ENCODE results near the gene NIM1K. TPM values are rescaled to one million over a fixed set of nuclear protein-coding genes. Genes with fewer than 3 reads are reported as not detected.

NIM1K gene
- total and polyA plus RNA-seq, 2 of the 13 experiments (the other 11 are each of a cell fraction or from before 2014, with no cell fraction given), result 0.04 TPM; not detected in 1

DNA sequence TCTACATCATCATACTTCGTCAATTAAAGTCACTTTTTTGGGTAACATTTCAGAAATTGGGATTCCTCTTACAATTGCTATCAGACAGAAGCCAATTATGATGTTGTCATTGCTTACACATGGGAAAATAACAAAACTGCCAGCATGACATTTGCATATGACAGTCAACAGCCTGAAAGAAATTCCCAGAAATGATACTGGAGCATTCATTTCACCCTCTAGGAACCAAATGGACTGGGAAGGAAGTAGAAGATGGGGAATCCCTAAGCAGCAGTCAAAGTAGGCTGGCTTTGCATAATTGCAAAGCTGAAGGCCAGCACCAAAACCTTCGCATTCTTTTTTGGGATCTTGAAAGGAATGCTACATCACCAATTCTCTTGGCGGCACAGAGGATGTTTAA lies 110.5 kb downstream of the NIM1K start (continued):
- TF ChIP-seq, protein P1, sequence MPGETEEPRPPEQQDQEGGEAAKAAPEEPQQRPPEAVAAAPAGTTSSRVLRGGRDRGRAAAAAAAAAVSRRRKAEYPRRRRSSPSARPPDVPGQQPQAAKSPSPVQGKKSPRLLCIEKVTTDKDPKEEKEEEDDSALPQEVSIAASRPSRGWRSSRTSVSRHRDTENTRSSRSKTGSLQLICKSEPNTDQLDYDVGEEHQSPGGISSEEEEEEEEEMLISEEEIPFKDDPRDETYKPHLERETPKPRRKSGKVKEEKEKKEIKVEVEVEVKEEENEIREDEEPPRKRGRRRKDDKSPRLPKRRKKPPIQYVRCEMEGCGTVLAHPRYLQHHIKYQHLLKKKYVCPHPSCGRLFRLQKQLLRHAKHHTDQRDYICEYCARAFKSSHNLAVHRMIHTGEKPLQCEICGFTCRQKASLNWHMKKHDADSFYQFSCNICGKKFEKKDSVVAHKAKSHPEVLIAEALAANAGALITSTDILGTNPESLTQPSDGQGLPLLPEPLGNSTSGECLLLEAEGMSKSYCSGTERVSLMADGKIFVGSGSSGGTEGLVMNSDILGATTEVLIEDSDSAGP (CRISPR knock-in tag; IDR thresholded peaks at IDR 0.05; ENCODE audit: borderline replicate concordance), result no peak
- TF ChIP-seq ZNF160 (CRISPR knock-in tag; IDR thresholded peaks at IDR 0.05) (no peak), RBM22 (optimal IDR thresholded peaks at IDR 0.05; ENCODE audit: low read length) (peak; percentile 64), MTF1 (CRISPR knock-in tag; IDR thresholded peaks at IDR 0.05) (no peak), NBN (conservative IDR thresholded peaks at IDR 0.05) (no peak), SUZ12 (IDR thresholded peaks at IDR 0.05; ENCODE audit: low read depth, low read length) (no peak)
- TF ChIP-seq, protein P2, sequence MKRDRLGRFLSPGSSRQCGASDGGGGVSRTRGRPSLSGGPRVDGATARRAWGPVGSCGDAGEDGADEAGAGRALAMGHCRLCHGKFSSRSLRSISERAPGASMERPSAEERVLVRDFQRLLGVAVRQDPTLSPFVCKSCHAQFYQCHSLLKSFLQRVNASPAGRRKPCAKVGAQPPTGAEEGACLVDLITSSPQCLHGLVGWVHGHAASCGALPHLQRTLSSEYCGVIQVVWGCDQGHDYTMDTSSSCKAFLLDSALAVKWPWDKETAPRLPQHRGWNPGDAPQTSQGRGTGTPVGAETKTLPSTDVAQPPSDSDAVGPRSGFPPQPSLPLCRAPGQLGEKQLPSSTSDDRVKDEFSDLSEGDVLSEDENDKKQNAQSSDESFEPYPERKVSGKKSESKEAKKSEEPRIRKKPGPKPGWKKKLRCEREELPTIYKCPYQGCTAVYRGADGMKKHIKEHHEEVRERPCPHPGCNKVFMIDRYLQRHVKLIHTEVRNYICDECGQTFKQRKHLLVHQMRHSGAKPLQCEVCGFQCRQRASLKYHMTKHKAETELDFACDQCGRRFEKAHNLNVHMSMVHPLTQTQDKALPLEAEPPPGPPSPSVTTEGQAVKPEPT (CRISPR knock-in tag; IDR thresholded peaks at IDR 0.05; ENCODE audit: low read depth), result no peak
- TF ChIP-seq, protein P3, sequence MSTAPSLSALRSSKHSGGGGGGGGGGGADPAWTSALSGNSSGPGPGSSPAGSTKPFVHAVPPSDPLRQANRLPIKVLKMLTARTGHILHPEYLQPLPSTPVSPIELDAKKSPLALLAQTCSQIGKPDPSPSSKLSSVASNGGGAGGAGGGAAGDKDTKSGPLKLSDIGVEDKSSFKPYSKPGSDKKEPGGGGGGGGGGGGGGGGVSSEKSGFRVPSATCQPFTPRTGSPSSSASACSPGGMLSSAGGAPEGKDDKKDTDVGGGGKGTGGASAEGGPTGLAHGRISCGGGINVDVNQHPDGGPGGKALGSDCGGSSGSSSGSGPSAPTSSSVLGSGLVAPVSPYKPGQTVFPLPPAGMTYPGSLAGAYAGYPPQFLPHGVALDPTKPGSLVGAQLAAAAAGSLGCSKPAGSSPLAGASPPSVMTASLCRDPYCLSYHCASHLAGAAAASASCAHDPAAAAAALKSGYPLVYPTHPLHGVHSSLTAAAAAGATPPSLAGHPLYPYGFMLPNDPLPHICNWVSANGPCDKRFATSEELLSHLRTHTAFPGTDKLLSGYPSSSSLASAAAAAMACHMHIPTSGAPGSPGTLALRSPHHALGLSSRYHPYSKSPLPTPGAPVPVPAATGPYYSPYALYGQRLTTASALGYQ (CRISPR knock-in tag; IDR thresholded peaks at IDR 0.05), result no peak
